Neural cell (in vitro differentiated cells): ENCODE data around the gene CYP46A1.

ENCODE experiments used
- EP300 ChIP-seq: fragments of 450-650 bp; conservative IDR thresholded peaks from 2 replicates; pipeline ENCODE4 v1.6.1; 2014; ENCODE audit warnings: antibody characterized with exemption, mild to moderate bottlenecking, moderate library complexity; ENCODE audit not compliant: poor library complexity, severe bottlenecking
- EZH2 ChIP-seq: fragments of 200-600, 300-800 bp; shearing (Covaris generic), sonication (generic); IDR thresholded peaks from 2 replicates; pipeline ENCODE4 v1.6.1; 2014; ENCODE audit warnings: antibody characterized with exemption, low read length, borderline replicate concordance, mild to moderate bottlenecking; ENCODE audit not compliant: insufficient read depth, poor library complexity, severe bottlenecking
- MXI1 ChIP-seq: fragments of 450-650 bp; conservative IDR thresholded peaks from 2 replicates; pipeline ENCODE4 v1.6.1; 2014; ENCODE audit warnings: antibody characterized with exemption, mild to moderate bottlenecking; ENCODE audit not compliant: poor library complexity, severe bottlenecking
- POLR2AphosphoS5 ChIP-seq: IDR thresholded peaks from 2 replicates; pipeline ENCODE4 v1.6.1; 2012
- RAD21 ChIP-seq: fragments of 450-650 bp; conservative IDR thresholded peaks from 2 replicates; pipeline ENCODE4 v1.6.1; 2014; ENCODE audit warnings: antibody characterized with exemption, mild to moderate bottlenecking, moderate library complexity
- REST ChIP-seq: IDR thresholded peaks from 2 replicates; pipeline ENCODE4 v1.6.1; 2012; ENCODE audit warnings: borderline replicate concordance
- SMC3 ChIP-seq: fragments of 450-650 bp; conservative IDR thresholded peaks from 2 replicates; pipeline ENCODE4 v1.6.1; 2014; ENCODE audit warnings: antibody characterized with exemption, mild to moderate bottlenecking, moderate library complexity; ENCODE audit not compliant: poor library complexity
- TAF1 ChIP-seq: IDR thresholded peaks from 2 replicates; pipeline ENCODE4 v1.6.1; 2012; ENCODE audit warnings: low read depth
- TF ChIP-seq, protein P1 (sequence below): fragments of 450-650 bp; IDR thresholded peaks from 2 replicates; pipeline ENCODE4 v1.5.1; 2014; ENCODE audit warnings: antibody characterized with exemption, mild to moderate bottlenecking, moderate library complexity; ENCODE audit not compliant: poor library complexity, severe bottlenecking

DNA sequence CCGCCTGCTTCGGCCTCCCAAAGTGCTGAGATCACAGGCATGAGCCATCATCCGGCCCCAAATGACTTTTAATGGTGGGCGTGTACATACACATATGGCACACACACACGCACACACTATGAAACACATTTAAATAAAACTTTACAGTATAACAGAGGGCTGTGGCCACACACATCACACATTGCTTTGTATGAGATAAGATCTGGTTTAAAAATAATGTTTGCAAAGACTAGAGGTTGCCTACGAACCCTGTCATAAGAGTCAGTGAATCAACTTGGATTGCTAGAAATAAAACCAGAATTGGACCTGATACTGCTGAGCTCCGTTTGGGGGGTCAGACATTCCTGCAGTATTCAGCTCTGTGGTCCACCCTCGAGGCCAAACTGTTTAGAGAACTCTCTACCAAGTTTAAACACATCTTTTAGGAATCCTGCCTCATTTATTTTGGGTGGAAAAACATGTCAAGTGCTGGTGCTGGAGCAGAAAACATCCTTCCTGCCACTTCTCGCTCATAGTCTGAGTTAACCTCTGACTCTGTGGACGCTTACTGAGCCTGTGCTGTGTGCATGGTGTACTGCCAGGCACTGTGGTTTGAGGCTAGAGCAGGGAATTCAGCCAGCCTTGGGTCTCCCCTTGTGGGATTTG, 61.3 kb downstream of the CYP46A1 start:
- no peak for TF ChIP-seq MXI1
- no peak for TF ChIP-seq SMC3
- TF ChIP-seq, protein P1, sequence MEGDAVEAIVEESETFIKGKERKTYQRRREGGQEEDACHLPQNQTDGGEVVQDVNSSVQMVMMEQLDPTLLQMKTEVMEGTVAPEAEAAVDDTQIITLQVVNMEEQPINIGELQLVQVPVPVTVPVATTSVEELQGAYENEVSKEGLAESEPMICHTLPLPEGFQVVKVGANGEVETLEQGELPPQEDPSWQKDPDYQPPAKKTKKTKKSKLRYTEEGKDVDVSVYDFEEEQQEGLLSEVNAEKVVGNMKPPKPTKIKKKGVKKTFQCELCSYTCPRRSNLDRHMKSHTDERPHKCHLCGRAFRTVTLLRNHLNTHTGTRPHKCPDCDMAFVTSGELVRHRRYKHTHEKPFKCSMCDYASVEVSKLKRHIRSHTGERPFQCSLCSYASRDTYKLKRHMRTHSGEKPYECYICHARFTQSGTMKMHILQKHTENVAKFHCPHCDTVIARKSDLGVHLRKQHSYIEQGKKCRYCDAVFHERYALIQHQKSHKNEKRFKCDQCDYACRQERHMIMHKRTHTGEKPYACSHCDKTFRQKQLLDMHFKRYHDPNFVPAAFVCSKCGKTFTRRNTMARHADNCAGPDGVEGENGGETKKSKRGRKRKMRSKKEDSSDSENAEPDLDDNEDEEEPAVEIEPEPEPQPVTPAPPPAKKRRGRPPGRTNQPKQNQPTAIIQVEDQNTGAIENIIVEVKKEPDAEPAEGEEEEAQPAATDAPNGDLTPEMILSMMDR = no peak
- TF ChIP-seq EP300 = no peak
- TF ChIP-seq POLR2AphosphoS5 = no peak
- TF ChIP-seq RAD21 = no peak
- TF ChIP-seq EZH2 = no peak
- no peak for TF ChIP-seq REST
- no peak for TF ChIP-seq TAF1
